Caki2 (cell line): ENCODE data around the gene SNPH. TPM values are rescaled to one million over a fixed set of nuclear protein-coding genes. Genes with fewer than 3 reads are reported as not detected.
"Not testable (repeated sequence)": the region's sequence is repeated elsewhere in the genome, so short reads cannot be mapped to it uniquely, and the experiment has no call there.

Experiments
- DNase-seq: peaks from one replicate; pipeline ENCODE4 v3.0.0-alpha.2; 2015; ENCODE audit warnings: low read depth
- in situ Hi-C: cut with HindIII; loops from 2 replicates; pipeline ENCODE4 v1.10.0; 2016; ENCODE audit warnings: low sequenced_read_pairs, low pct_unique_long_range_greater_than_20kb, mixed read lengths
- total RNA-seq: library from RNA; depleted of rRNA; stranded (reverse); fragments of >200 nt; shearing (Covaris generic); gene quantifications from 2 replicates; pipeline ENCODE4 v1.2.3, GENCODE V29; 2014; ENCODE audit warnings: low replicate concordance; rRNA removed

The SNPH gene
- total RNA-seq, 1 experiment from 2014 or later, result 14.5 TPM

DNA sequence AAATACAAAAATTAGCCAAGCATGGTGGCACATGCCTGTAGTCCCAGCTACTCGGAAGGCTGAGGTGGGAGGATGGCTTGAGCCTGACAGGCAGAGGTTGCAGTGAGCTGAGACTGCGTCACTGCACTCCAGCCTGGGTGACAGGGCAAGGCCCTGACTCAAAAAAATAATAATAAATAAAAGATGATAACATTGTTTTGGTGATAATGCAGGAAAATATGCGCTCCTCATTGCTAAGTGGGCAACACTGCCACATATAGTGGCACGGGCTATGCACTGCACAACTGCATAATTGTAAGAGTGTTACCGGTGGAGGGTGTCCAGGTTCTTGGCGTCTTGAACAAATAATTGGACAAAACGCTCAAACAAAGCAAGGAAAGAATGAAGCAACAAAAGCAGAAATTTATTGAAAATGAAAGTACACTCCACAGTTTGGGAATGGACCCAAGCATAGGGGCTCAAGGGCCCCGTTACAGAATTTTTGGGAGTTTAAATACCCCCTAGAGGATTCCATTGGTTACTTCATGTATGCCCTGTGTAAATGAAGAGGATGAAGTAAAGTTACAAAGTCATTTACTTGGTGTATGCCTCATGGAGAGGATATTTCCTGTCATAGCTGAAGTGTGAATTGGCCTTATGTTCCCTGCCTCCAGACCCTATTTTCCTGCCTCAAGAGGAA, 77.5 kb downstream of the SNPH start:
- in situ Hi-C loops, DNase-seq: not testable (repeated sequence)

DNA sequence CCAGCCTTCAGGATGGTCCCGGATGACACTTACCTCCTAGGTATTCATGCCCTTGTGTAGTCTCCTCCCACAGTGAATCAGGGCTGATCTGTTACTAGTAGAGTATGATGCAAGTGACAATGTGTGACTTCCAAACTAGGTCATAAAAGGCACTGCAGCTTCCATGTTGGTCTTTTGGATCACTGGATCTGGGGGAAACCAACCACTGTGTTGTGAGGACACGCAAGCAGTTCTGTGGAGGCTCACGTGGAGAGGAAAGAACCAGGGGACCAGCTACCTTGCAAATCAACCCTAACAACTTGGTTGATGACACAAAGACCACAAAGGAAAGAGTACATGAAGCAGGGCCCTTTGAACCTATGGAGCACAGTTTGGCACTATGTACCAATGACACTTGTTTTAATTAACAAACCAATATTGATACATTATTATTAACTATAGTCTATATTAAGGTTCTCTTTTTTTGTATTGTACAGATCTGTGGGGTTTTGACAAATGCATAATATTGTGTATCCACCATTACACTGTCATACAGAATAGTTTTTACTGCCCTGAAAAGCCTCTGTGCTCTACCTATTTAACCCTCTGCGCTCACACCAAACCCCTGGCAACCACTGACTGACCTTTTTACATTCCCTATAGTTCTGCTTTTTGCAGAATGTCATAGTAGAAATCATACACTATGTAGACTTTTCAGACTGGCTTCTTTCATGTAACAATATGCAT, 79.1 kb downstream of the SNPH start:
- in situ Hi-C loops, result no loop called here
- no peak for DNase-seq

DNA sequence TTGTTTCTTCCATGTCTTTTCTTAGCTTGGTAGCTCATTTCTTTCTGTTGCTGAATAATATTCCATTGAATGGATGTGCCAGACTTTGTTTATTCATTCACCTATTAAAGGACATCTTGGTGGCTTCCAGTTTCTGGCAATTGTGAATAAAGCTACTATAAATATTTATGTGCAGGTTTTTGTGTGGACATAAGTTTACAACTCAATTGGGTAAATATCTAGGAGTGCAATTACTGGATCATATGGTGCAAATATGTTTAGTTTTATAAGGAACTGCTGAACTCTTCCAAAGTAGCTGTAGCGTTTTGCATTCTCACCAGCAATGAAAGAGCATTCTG, 79.6 kb downstream of the SNPH start:
- in situ Hi-C loops, result no loop called here
- DNase-seq, result no peak

DNA sequence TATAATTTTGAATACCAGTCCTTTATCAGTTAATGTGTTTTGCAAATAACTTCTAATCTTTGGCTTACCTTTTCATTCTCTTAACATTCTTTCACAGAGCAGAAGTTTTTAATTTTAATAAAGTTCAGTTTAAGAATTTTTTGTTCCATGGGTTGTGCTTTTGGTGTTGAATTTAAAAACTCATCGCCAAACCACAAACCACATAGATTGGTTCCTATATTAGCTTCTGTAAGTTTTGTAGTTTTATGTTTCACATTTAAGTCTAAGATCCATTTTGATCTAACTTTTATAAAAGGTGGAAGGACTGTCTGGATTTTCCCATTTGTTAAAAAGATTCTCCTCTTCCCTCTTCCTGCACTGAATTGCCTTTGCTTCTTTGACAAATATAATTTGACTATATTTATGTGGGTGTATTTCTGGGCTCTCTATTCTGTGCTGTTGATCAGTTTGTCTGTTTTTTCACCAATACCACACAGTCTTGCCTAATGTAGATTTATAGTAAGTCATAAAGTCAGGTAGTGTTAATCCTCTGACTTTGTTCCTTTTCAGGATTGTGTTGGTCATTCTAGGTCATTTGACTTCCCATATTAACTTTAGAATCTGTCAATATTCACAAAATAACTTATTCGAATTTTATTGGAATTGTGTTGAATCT, 80.3 kb downstream of the SNPH start:
- in situ Hi-C loops, result no loop called here
- no peak for DNase-seq

DNA sequence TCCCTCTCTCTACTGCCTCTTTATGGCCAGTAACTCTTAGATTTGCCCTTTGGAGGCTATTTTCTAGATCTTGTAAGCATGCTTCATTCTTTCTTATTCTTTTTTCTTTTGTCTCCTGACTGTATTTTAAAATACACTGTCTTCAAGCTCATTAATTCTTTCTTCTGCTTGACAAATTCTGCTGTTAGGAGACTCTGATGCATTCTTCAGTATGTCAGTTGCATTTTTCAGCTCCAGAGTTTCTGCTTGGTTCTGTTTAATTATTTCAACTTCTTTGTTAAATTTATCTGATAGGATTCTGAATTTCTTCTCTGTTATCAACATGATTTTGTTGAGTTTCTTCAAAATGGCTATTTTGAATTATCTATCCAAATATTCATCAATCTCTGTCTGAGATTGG, 87.9 kb downstream of the SNPH start:
- no peak for DNase-seq
- in situ Hi-C loops, result no loop called here

DNA sequence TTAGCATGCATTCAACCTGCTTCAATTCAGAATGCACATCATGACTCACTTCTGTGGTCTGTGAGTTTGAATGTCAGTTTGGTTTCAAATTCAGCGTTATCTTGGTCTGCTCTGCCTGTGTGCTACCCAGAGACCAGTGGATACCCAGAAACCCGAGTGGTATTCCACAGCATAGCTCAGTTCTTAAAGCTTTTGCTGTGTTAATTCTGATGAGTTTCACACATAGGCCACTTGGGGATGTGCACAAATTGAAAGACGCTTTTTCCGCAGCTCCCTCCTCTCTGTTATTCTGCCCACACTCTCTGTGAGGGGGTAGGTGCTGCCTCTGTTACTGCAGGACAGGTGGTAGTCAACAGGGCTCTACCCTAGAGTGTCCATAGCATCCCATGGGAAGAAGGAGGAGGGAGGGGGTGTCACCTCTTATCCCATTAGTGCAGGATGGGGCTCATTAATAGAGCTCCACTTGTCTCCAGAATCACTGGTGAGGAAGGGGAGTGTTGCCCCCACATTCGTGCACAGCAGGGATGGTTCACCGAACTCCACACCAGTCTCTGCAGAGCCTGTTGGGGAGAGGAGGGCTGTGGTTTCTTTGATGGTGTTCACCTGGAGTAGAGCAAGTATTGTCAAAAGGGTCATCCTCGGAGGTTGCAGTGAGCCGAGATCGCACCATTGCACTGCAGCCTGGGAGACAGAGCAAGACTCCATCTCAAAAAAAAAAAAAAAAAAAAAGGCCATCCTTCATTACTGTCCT, 92.0 kb downstream of the SNPH start:
- DNase-seq, result no peak
- in situ Hi-C loops, result no loop called here

Other genes with a start within 250 kb of the SNPH start
- 58.2 and 79.3 TPM in 2 replicates for gene PSMF1, start 147.7 kb upstream of the SNPH start, total RNA-seq
- gene TMEM74B, start 81.3 kb upstream of the SNPH start, total RNA-seq, result not detected in 2 replicates
- not detected in 2 replicates for gene C20orf202, start 62.8 kb upstream of the SNPH start, total RNA-seq
- gene RAD21L1, start 40.2 kb upstream of the SNPH start, total RNA-seq, result 0.57 and 0.67 TPM in 2 replicates
- gene SDCBP2, start 62.8 kb downstream of the SNPH start, total RNA-seq, result 1.9 and 3.2 TPM in 2 replicates
- 173 and 219 TPM in 2 replicates for gene FKBP1A, start 126.8 kb downstream of the SNPH start, total RNA-seq
- 118 and 119 TPM in 2 replicates for gene NSFL1C, start 200.6 kb downstream of the SNPH start, total RNA-seq
- gene SIRPB2, start 225.1 kb downstream of the SNPH start, total RNA-seq, result not detected in 2 replicates